HG03280 (cell line): ENCODE measurements around the gene MSLN.
"Not testable (repeated sequence)": the region's sequence is repeated elsewhere in the genome, so short reads cannot be mapped to it uniquely, and the experiment has no call there.

ENCODE experiments used
- ATAC-seq: cut with Tn5 transposase; IDR thresholded peaks from one replicate; pipeline ENCODE4 v1.9.1; 2021; ENCODE audit warnings: mild to moderate bottlenecking, moderate library complexity; ENCODE audit not compliant: unreplicated experiment

The MSLN gene

GRCh38 chr16:734208-734980 is 26.1 kb upstream of the MSLN start:
- ATAC-seq: no peak

DNA sequence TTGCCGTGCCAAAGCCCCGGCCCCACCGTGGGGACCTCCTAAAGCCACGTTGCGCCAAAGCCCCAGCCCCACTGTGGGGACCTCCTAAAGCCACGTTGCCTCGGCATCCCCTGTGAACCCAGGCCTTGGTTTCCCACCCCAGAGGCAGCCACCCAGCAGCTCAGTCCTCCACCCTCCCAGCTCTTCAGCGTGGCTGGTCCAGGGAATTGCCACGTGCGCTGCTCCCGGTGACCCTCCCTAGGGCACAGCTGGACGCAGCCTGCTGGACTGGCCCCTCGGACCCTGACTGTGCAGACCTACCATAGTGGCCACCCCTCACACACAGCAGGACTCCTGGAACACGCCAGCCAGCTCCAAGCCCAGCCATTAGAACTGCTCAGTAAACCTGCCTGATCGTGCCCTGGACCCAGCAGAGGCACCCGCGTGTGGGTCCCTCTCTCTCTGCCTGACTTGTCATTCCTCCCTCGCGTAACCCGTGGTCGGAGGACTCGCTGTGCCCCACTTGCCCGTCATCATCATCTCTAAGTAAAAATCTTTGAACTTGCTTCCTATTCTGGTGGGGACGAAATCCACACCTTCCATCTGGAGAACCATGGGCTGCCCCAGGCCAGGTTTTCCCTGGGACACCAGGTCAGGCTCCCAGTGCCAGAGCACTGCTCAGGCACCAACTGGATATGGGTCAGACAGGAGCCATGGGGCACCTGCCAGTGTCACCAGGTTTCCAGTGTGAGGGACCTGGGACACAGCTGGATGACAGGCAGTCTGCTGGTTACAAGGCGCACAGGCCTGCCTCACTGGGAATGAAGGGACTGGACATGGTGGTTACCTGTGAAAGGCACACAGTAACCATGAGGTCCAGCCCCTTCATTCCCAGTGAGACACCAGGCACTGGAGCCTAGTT is 25.3 kb upstream of the MSLN start:
- ATAC-seq: no peak

DNA sequence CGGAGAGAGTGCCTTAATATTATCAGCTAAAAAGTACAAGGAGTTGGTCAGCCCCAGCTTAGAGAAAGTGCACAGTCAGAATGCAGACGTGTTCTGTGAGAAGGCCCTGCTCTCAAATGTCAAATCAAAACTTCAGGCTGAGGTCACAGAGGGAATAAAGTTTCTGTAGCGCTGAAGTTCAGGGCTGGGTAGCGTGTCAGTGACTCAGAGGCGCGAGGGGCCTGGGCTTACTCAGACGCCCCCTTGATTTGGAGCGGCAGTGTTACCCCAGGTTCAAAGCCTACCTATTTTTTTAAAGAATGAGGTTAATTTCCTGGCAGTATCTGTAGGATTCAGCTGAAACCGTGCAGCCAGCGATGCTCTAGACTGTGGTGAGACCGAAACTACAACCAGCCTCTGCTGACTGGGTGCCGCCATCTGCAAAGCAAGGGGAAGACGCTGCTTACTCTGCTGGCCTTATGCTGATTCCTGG is 24.5 kb upstream of the MSLN start:
- peak; percentile 34 for ATAC-seq

DNA sequence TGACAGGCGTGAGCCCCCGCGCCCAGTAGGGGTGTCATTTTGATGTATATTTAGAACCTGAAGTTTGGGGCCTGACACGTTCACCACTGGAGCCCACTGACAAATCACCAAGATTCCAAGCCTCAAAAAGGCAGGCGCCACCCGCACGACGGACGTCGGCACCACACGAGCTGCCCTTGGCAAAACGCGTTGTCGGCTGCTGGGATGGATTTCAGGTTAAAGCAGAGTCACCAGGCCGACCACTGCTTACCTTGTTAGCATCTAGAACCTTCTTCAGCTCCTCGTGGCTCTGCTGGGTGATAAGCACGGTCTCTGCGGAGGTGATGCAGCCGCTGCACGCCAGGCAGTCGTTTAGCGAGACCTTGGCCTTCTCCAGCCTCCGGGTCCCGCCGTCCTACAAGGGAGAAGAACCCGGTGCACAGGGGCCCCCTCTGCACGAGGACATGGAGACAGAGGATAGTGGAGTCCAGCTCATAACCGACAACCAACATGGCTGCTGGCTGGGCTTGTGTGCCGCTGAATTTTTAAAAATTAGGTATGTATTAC is 23.5 kb upstream of the MSLN start:
- ATAC-seq: no peak

- no peak for ATAC-seq
Measured at GRCh38 chr16:739560-740458, 20.7 kb upstream of the MSLN start.

DNA sequence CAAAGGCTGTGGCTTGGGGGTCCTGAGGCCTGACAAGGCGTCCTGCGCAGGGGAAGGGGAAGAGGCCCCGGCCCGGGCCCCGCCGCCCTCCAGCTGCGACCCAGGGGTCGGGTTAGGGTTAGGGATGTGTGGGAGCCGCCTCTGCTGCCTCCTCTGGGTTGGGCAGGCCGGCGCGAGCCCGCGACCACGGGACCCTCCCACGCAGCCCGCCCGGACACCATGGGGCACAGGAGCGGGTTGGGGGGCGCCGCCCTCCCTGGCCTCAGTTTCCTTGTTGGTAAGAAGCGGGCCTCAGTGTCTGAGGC is 20.1 kb upstream of the MSLN start:
- no peak for ATAC-seq

GRCh38 chr16:740764-741505 is 19.6 kb upstream of the MSLN start, which contains the start of gene CIAO3:
Gene CIAO3, minus strand, starts transcription at chr16:740997. Its CDS starts 12 bp downstream, at chr16:740985.
- ATAC-seq: peak; percentile 66

GRCh38 chr16:741986-742629 is 18.4 kb upstream of the MSLN start:
- no peak for ATAC-seq

GRCh38 chr16:742894-743293 is 17.6 kb upstream of the MSLN start:
- ATAC-seq: not testable (repeated sequence)

GRCh38 chr16:743794-744500 is 16.6 kb upstream of the MSLN start:
- no peak for ATAC-seq

DNA sequence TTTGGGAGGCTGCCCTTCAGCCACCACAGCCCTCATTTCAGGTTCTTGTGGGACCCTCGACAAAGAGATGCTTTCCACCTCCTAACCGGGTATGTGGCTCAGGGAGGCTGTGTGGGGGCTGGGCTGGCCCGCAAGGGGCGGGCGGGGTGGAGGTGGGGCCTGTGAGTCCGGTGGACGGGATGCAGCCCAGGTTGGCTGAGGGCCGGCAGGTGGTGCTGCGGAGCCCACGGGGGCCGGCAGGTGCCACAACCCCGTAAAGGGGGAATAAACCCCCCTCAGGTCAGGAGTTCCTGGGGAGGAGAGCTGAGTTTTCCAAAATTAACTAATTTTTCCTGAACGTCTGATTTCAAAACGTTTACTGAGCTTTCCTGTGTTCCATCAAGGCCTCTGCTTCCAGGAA is 14.8 kb upstream of the MSLN start:
- no peak for ATAC-seq

GRCh38 chr16:746637-747036 is 13.9 kb upstream of the MSLN start:
- no peak for ATAC-seq

- no peak for ATAC-seq
Measured at GRCh38 chr16:747978-748746, 12.4 kb upstream of the MSLN start.

GRCh38 chr16:749010-749409 is 11.5 kb upstream of the MSLN start:
- ATAC-seq: no peak

- no peak for ATAC-seq
Measured at GRCh38 chr16:750485-750884, 10.0 kb upstream of the MSLN start.

DNA sequence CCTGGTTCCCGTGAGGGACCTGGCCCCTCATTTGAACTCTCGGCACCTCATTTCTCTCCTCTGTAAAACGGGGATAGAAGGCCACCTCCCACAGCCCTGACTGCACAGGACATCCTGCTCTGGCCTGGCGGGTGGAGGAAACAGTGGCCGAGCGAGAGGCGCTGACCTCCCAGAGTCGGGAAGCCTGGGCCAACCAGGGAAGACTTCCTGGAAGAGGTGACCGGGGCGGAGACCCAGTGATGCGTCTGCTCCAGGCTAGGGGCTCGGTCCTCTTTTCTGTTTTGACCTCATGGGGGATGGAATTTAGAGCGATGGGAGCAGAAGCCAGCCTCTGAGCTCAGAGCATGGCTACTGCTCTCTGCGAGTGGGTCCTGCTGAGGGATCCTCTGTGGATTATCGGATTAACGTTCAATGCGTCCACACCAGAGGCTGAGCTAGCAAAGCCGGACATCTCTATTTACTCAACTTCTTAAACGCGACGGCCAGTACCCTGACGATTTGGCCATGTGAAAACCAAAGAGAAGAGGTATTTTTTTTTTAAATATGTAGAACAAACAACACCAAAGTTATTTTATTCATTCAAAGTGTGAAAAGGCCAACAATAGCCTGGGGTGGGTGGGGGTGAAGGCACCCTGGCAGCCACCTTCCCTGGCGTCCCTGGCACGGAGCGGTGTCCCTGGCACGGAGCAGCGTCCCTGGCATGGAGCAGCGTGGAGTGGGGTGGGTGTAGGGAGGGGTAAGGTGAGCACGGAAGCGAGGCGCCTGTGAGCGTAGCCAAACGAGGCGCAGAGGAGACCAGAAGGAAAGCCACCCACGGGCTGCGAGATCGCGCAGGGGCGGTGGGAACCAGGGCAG is 9.2 kb upstream of the MSLN start:
- ATAC-seq: no peak

GRCh38 chr16:752007-752312 is 8.6 kb upstream of the MSLN start:
- ATAC-seq: no peak
